ENCODE data around the gene SNX3.

- no peak for TF ChIP-seq CTCF (conservative IDR thresholded peaks at IDR 0.05; ENCODE audit: low read depth, low read length)
- TF ChIP-seq EZH2 (IDR thresholded peaks at IDR 0.05; ENCODE audit: borderline replicate concordance, low read depth, low read length, poor library complexity, severe bottlenecking): no peak
These were observed 33.5 kb upstream of the SNX3 start for GRCh38 chr6:108294297-108294726.

Measured in A673 (cell line).